WTC11 (cell line): Measurements from ENCODE around the gene NUDT17. TPM values are rescaled to one million over a fixed set of nuclear protein-coding genes. Genes with fewer than 3 reads are reported as not detected.

Experiments
- ATAC-seq: fragments of 200-7000 bp; cut with Tn5 transposase; 2 replicates; pipeline ENCODE4 v1.10.0; 2021; ENCODE audit warnings: mild to moderate bottlenecking, moderate library complexity
- CTCF ChIA-PET: fragments of 300-600 bp; sonication (Branson Sonifier 250); formaldehyde crosslinking; loops from one replicate; lab custom pipeline; 2021; ENCODE audit warnings: antibody characterized with exemption; lab: Charles Lee
- POLR2A ChIA-PET: fragments of 350-600 bp; sonication (Branson Sonifier 250); formaldehyde crosslinking; loops from one replicate; lab custom pipeline; 2021; ENCODE audit warnings: antibody characterized with exemption; lab: Charles Lee
- DNase-seq: peaks from one replicate; pipeline ENCODE4 v3.0.0; 2021; ENCODE audit warnings: low spot score
- H3K27ac Mint-ChIP-seq: 2 replicates; pipeline ENCODE4 v1.8.0; 2021; ENCODE audit warnings: mixed read lengths
- H3K27me3 Mint-ChIP-seq: 2 replicates; pipeline ENCODE4 v1.8.0; 2021; ENCODE audit warnings: low read depth, mild to moderate bottlenecking, moderate library complexity, mixed read lengths
- H3K36me3 Mint-ChIP-seq: 2 replicates; pipeline ENCODE4 v1.8.0; 2021; ENCODE audit warnings: mixed read lengths
- H3K4me1 Mint-ChIP-seq: 2 replicates; pipeline ENCODE4 v1.8.0; 2022; ENCODE audit warnings: mixed read lengths
- H3K4me3 Mint-ChIP-seq: 2 replicates; pipeline ENCODE4 v1.8.0; 2021; ENCODE audit warnings: mild to moderate bottlenecking, moderate library complexity, mixed read lengths
- H3K9me3 Mint-ChIP-seq: 2 replicates; pipeline ENCODE4 v1.8.0; 2021; ENCODE audit warnings: mixed read lengths
- CREM ChIP-seq: sonication (generic); formaldehyde crosslinking; IDR thresholded peaks from 2 replicates; pipeline ENCODE4 v1.8.1; 2022; ENCODE audit warnings: mild to moderate bottlenecking, missing genetic modification reagents, moderate library complexity
- ESRRA ChIP-seq: sonication (generic); formaldehyde crosslinking; IDR thresholded peaks from 2 replicates; pipeline ENCODE4 v1.8.1; 2022; ENCODE audit warnings: mild to moderate bottlenecking, missing genetic modification reagents, borderline replicate concordance
- GABPB1 ChIP-seq: sonication (generic); formaldehyde crosslinking; IDR thresholded peaks from 2 replicates; pipeline ENCODE4 v1.8.1; 2023; ENCODE audit warnings: mild to moderate bottlenecking, missing genetic modification reagents
- HMGA2 ChIP-seq: fragments of 250-450 bp; sonication (Bioruptor Pico); IDR thresholded peaks from 2 replicates; pipeline ENCODE4 v1.4.0; 2021; ENCODE audit warnings: mild to moderate bottlenecking, moderate library complexity
- MAX ChIP-seq: sonication (generic); formaldehyde crosslinking; IDR thresholded peaks from 2 replicates; pipeline ENCODE4 v1.8.0; 2022; ENCODE audit warnings: mild to moderate bottlenecking, missing genetic modification reagents
- NR3C1 ChIP-seq: sonication (generic); formaldehyde crosslinking; conservative IDR thresholded peaks from 2 replicates; pipeline ENCODE4 v1.8.1; 2023; ENCODE audit warnings: low read depth, mild to moderate bottlenecking, missing genetic modification reagents
- OVOL2 ChIP-seq: fragments of 250-450 bp; sonication (Bioruptor Pico); IDR thresholded peaks from 2 replicates; pipeline ENCODE4 v1.9.0; 2021; ENCODE audit warnings: mild to moderate bottlenecking, borderline replicate concordance
- SMAD4 ChIP-seq: sonication (generic); formaldehyde crosslinking; IDR thresholded peaks from 2 replicates; pipeline ENCODE4 v1.8.0; 2022; ENCODE audit warnings: mild to moderate bottlenecking, missing genetic modification reagents
- ZNF671 ChIP-seq: fragments of 250-450 bp; sonication (Bioruptor Pico); IDR thresholded peaks from 2 replicates; pipeline ENCODE4 v1.8.0; 2021; ENCODE audit warnings: mild to moderate bottlenecking
- microRNA-seq: library from miRNA; unstranded; fragments of <30 nt; microRNA quantifications from one replicate; pipeline ENCODE4 v1.2.0, GENCODE V29; 2022; ENCODE audit warnings: borderline number of aligned reads
- total RNA-seq: library from RNA; stranded (reverse); gene quantifications from 3 replicates; pipeline ENCODE4 v1.2.3, GENCODE V29; 2021

Gene NUDT17
- total RNA-seq, 1 experiment from 2014 or later = 2.7 TPM

- TF ChIP-seq HMGA2 (CRISPR knock-in tag) = no peak
- no peak for TF ChIP-seq NR3C1 (CRISPR knock-in tag)
- no peak for TF ChIP-seq GABPB1 (CRISPR knock-in tag)
- TF ChIP-seq MAX (CRISPR knock-in tag) = no peak
- TF ChIP-seq SMAD4 (CRISPR knock-in tag) = no peak
- no peak for TF ChIP-seq CREM
- no peak for TF ChIP-seq ESRRA (CRISPR knock-in tag)
- no peak for TF ChIP-seq OVOL2
- TF ChIP-seq ZNF671 (CRISPR knock-in tag) = no peak
- TF ChIP-seq, all 79 proteins: peak for 0
- no peaks in the 10 kb centered on the region for H3K36me3 Mint-ChIP-seq
- no peaks in the 10 kb centered on the region for H3K9me3 Mint-ChIP-seq
- POLR2A ChIA-PET = no interaction called here
- H3K27me3 Mint-ChIP-seq = peaks cover 23% of the 10 kb centered on the region
- H3K4me1 Mint-ChIP-seq = peaks cover under 1% of the 10 kb centered on the region; the same call in 1 of the 2 replicates
- CTCF ChIA-PET = no interaction called here
- no peak overlapping the region for H3K27ac Mint-ChIP-seq
- DNase-seq = no peak
- no peak for ATAC-seq
- no peak overlapping the region for H3K4me3 Mint-ChIP-seq
Measured at GRCh38 chr1:145897969-145898368, 52.5 kb downstream of the NUDT17 start.

Small RNAs within 50 kb of the gene (microRNA-seq; reads per million reads assigned to microRNA genes)
- not detected for gene MIR6736

Other genes starting within 250 kb of the NUDT17 start
- gene GPR89A, start 237.6 kb upstream of the NUDT17 start, total RNA-seq = 21.2 to 27.2 TPM (median 21.8 TPM) in 3 replicates
- 0.57 to 0.77 TPM (median 0.57 TPM) in 3 replicates for gene PDZK1, start 138.3 kb upstream of the NUDT17 start, total RNA-seq
- not detected in 3 replicates for gene CD160, start 126.1 kb upstream of the NUDT17 start, total RNA-seq
- gene RNF115, start 21.5 kb upstream of the NUDT17 start, total RNA-seq = 8.1 to 9.2 TPM (median 9.0 TPM) in 3 replicates
- 20.2 to 24.9 TPM (median 22.7 TPM) in 3 replicates for gene POLR3C, start 21.4 kb upstream of the NUDT17 start, total RNA-seq
- gene PIAS3, start 13.5 kb downstream of the NUDT17 start, total RNA-seq = 44.9 to 52.4 TPM (median 49.6 TPM) in 3 replicates
- 2.7 to 3.2 TPM (median 2.9 TPM) in 3 replicates for gene ANKRD35, start 40.2 kb downstream of the NUDT17 start, total RNA-seq
- 0.31 to 0.34 TPM (median 0.32 TPM) in 3 replicates for gene ITGA10, start 64.4 kb downstream of the NUDT17 start, total RNA-seq
- gene PEX11B, start 73.1 kb downstream of the NUDT17 start, total RNA-seq = 10.9 to 12.5 TPM (median 11.8 TPM) in 3 replicates
- 199 to 215 TPM (median 212 TPM) in 3 replicates for gene RBM8A, start 81.9 kb downstream of the NUDT17 start, total RNA-seq
- gene LIX1L, start 112.4 kb downstream of the NUDT17 start, total RNA-seq = 3.0 to 3.8 TPM (median 3.8 TPM) in 3 replicates
- gene ANKRD34A, start 118.9 kb downstream of the NUDT17 start, total RNA-seq = 0.21 to 0.44 TPM (median 0.22 TPM) in 3 replicates
- 3.8 to 8.3 TPM (median 6.7 TPM) in 3 replicates for gene POLR3GL, start 119.1 kb downstream of the NUDT17 start, total RNA-seq
- gene TXNIP, start 150.9 kb downstream of the NUDT17 start, total RNA-seq = 56.7 to 76.8 TPM (median 73.8 TPM) in 3 replicates
- gene HJV, start 176.1 kb downstream of the NUDT17 start, total RNA-seq = 0.23 to 0.50 TPM (median 0.31 TPM) in 3 replicates